ENCODE results near the gene BCL2. TPM values are rescaled to one million over a fixed set of nuclear protein-coding genes. Genes with fewer than 3 reads are reported as not detected.

BCL2 gene
- total and polyA plus RNA-seq, 9 of the 15 experiments (the other 6 are each of a cell fraction or from before 2014, with no cell fraction given): 0.10 to 1.1 (median 0.65) TPM

DNA sequence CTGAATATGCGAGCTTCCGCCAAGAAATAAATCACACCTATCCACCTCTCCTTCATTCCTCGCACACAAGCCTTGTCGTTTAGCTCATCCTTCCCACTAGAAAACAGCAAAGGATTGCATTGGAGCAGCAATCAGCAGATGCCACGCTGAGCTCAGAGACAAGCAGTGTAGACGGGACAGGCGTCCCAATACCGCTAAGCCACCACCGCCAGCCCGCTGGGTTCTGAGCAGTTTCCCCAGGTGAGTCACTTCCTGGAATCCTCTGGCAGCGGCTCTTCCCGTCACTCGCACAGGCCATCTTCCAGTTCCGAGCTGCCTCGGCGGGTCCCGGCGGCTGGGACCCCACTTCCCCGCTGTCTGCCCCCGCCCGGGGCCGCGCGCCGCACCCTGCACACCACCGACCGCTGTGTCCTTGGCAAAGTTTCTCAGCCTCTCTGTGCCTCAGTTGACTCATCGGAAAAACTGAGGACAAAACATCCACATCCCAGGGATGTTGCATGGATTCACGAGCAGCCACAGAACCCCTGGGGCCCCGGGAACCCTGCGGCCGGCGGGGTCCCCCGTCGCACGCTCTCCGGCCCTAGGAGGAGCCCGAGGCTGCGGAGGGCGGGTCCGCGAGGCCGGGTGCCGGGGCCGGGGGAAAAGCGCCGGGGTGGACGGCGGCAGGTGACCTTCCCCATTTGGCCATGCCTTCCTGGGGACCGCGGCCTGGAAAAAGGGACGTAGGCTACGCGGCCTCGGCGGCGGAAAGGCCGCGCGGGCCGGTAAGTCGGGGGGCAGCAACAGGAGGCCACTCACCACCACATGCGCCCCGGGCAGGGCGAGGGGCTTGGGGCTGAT lies 46.9 kb upstream of the BCL2 start (continued):
- TF ChIP-seq, protein P1, sequence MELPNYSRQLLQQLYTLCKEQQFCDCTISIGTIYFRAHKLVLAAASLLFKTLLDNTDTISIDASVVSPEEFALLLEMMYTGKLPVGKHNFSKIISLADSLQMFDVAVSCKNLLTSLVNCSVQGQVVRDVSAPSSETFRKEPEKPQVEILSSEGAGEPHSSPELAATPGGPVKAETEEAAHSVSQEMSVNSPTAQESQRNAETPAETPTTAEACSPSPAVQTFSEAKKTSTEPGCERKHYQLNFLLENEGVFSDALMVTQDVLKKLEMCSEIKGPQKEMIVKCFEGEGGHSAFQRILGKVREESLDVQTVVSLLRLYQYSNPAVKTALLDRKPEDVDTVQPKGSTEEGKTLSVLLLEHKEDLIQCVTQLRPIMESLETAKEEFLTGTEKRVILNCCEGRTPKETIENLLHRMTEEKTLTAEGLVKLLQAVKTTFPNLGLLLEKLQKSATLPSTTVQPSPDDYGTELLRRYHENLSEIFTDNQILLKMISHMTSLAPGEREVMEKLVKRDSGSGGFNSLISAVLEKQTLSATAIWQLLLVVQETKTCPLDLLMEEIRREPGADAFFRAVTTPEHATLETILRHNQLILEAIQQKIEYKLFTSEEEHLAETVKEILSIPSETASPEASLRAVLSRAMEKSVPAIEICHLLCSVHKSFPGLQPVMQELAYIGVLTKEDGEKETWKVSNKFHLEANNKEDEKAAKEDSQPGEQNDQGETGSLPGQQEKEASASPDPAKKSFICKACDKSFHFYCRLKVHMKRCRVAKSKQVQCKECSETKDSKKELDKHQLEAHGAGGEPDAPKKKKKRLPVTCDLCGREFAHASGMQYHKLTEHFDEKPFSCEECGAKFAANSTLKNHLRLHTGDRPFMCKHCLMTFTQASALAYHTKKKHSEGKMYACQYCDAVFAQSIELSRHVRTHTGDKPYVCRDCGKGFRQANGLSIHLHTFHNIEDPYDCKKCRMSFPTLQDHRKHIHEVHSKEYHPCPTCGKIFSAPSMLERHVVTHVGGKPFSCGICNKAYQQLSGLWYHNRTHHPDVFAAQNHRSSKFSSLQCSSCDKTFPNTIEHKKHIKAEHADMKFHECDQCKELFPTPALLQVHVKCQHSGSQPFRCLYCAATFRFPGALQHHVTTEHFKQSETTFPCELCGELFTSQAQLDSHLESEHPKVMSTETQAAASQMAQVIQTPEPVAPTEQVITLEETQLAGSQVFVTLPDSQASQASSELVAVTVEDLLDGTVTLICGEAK (IDR thresholded peaks at IDR 0.05): no peak
- TF ChIP-seq, protein P1 (CRISPR knock-in tag; IDR thresholded peaks at IDR 0.05): no peak
- TF ChIP-seq CEBPB (tag; IDR thresholded peaks at IDR 0.05) (no peak), KAT2B (IDR thresholded peaks at IDR 0.05; ENCODE audit: low read depth, low read length) (no peak), RBM22 (IDR thresholded peaks at IDR 0.05; ENCODE audit: low read depth, low read length, poor library complexity, severe bottlenecking) (peak; percentile 30), NONO (IDR thresholded peaks at IDR 0.05; ENCODE audit: low read depth in 2 of 2, low read length in 1 of 2) (no peak), TEAD4 (IDR thresholded peaks at IDR 0.05; ENCODE audit: low read length) (no peak), TEAD4 (CRISPR knock-in tag; IDR thresholded peaks at IDR 0.05; ENCODE audit: borderline replicate concordance) (no peak), ZZZ3 (IDR thresholded peaks at IDR 0.05) (no peak), NUFIP1 (IDR thresholded peaks at IDR 0.05; ENCODE audit: partially characterized antibody) (no peak), BRD9 (IDR thresholded peaks at IDR 0.05; ENCODE audit: low read depth, partially characterized antibody) (no peak), BDP1 (IDR thresholded peaks at IDR 0.05; ENCODE audit: insufficient read depth, insufficient read length) (no peak), SIN3B (IDR thresholded peaks at IDR 0.05; ENCODE audit: low read depth) (no peak), ETS2 (tag; IDR thresholded peaks at IDR 0.05; ENCODE audit: borderline replicate concordance, poor library complexity, severe bottlenecking) (no peak), ZNF124 (CRISPR knock-in tag; IDR thresholded peaks at IDR 0.05) (no peak), ZNF76 (CRISPR knock-in tag; IDR thresholded peaks at IDR 0.05; ENCODE audit: borderline replicate concordance) (no peak), ZNF589 (CRISPR knock-in tag; IDR thresholded peaks at IDR 0.05; ENCODE audit: low read depth) (no peak), CBFA2T3 (IDR thresholded peaks at IDR 0.05) (no peak), ZNF24 (IDR thresholded peaks at IDR 0.05) (no peak)
- TF ChIP-seq, protein P2, sequence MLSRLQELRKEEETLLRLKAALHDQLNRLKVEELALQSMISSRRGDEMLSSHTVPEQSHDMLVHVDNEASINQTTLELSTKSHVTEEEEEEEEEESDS (CRISPR knock-in tag; IDR thresholded peaks at IDR 0.05): no peak

All from K562 (cell line).